GM21619 (cell line): Measurements from ENCODE around the gene TUBB.

Experiments
- ATAC-seq: cut with Tn5 transposase; IDR thresholded peaks from one replicate; pipeline ENCODE4 v1.9.1; 2021; ENCODE audit not compliant: unreplicated experiment

TUBB gene

DNA sequence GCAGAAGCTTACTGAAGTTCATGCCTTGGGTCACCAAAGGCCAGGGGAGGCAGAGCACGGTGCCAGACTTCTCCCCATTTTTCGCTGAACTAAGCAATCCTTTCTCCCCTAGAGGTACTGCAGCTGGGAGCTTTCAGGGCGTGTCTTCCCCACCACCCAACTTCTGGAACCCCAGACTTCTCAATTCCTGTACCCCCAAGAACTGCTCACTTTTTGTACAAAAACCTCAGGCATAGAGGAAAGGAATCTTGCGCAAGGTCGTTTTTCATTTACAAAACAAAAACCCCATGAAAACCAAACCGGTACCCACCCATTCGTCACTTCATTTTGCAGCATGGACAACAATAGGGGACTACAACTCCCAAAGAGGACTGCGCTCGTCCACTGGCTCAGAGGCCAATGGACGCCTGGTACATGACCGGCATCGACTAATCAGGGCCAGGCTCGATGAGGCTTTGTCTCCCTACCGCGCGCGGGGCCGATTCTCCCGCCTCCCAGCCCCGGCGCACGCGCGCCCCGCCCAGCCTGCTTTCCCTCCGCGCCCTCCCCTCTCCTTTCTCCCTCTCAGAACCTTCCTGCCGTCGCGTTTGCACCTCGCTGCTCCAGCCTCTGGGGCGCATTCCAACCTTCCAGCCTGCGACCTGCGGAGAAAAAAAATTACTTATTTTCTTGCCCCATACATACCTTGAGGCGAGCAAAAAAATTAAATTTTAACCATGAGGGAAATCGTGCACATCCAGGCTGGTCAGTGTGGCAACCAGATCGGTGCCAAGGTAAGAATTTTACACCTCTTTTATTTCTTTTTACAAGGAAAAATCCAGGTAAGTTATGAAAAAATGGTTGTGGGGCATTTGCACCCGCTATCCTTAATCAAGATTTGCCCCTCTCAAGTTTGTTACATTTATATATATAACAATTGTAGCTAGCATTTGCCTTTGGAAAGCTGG is at the start of gene TUBB:
TUBB (plus strand) TSS at position 562 of the 947 bp plus-strand sequence; CDS start at position 717, 155 bp downstream.
- ATAC-seq = peak; percentile 38

DNA sequence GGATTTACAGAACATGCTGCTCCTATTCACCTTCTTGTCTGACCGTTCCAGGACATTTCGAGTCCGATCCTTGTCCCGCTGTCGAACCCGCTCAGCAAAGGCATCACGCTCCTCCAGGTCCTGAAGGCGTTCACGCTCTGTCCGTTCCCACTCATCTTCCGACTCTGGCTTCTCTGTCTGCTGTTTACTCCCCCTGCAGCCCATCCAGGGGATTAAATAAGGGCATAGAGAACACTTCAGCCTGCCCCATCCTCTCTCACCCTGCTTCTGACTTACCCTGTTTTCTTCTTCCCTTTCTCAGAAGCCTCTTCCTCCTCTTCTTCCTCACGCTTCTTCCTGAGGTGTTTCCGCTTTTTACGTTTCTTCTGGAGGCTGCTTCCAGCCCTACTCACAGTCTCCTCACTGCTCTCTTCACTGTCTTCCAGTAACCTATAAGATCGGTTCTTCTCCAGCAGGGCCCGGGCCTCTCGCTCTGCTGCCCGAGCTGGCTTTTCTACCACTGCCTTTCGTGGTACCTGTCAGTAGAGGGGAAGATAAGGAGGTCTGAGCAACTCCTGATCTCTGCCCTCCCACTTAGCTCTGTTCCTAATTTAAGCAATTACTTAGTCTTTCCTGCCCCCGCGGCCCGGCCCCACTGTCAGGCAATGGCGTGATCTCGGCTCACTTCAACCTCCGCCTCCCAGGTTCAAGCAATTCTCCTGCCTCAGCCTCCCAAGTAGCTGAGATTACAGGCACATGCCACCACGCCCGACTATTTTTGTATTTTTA is 49.2 kb upstream of the TUBB start:
- ATAC-seq = no peak

DNA sequence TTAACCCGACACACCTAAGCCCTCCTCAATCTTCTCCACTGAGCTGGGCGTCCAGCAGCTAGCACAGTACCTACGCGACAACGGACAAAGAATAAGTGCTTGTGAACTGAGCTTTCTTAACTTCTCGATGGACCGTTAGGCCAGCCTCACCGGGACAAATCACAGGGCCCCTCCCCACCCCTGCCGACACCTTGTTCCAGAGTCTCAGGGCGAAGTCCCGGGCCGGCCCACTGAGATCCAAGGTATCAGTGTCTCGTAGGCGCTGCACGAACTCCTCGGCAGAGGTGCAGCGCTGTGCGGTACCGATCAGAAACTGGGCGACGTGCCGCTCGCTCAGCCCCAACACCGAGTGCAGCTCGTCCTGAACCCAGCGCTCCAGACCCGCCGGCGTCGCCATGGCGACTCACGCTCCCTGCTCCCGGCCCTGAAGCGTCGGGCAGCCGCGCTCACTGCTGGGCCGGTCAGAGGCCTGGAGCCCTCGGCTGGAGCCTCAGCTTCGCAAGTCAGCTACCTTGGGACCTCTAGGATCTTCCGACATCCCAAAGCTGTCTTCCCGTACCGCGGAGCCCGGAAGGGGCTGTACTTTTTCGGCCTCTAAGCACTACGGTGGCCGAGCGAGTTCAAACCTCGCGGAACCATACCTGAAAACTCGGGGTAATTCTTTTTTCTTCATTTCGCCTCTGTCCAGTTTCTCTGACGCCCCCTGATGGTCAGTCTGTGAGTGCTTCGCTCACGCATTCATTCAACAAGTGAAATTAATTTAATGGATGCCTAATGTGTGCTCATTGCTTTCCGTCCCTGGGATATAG is 47.5 kb upstream of the TUBB start, which contains the start of gene DHX16:
DHX16 (minus strand) TSS at position 562 of the 809 bp plus-strand sequence; CDS start at position 397, 165 bp downstream.
- peak; percentile 75 for ATAC-seq

DNA sequence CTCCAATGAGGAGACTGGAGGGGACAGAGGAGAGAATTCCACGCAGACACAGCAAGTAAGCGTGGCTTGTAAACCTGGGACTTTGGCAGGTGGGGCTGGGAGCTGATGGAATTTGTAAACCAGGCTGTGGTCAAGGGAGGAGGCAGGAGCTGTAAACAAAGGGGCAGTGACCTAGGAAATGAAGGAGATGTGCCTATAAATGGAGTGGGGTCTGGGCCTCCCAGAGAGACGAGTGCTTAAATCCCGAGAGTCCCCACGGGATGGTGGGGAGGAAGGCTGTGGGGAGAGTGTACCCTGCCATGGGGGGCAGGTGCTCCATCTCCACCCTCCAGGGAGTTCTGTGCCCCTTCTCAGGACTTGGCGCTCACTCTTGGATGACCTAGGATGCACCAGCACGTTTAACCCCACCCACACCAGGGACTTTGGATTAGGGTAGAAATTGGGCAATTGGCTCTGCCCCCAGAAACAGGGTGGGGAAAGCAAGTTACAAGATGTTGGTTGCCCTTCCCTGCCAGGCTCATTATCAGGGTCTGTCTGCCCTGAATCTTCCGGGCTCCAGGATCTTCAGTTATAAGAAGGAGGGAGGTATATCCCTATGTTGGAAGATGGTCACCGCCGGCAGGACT is 43.4 kb upstream of the TUBB start:
- ATAC-seq = no peak

DNA sequence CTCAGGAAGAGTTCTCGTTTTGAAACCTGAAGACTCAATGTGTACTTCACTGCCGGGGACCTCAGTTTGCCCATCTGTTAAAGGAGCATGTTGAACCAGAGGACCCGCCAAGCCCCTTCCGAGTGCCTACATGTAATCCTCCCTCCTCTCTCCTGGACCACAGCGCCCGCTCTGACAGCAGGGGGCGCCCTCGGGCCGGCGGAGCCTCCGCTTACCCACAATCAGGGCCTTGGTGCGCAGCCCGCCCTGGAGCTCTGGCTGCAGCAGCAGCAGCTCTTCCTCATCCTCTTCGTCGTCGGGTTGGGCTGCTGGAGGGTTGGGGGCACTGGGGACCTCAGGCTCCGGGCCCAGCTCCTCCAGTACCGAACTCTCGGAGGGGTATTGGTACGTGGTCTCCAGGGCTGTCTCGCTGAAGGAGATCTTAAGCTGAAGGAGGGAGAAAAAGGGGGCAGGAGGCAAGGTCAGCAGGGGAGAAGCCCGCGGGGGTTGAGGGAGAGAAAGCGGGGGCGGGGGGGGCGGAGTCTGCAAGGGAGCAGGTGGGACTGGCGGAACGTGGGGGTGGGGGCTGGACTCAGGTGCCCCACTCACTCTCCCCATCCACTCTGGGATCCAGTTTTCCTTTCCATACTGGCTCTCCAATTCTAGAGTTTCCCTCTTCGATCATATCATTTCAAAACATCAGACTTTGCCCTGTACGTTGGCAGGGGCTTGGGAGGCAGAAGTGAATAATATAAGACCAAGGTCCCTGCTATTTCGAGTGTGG is 41.0 kb upstream of the TUBB start:
- ATAC-seq = no peak

DNA sequence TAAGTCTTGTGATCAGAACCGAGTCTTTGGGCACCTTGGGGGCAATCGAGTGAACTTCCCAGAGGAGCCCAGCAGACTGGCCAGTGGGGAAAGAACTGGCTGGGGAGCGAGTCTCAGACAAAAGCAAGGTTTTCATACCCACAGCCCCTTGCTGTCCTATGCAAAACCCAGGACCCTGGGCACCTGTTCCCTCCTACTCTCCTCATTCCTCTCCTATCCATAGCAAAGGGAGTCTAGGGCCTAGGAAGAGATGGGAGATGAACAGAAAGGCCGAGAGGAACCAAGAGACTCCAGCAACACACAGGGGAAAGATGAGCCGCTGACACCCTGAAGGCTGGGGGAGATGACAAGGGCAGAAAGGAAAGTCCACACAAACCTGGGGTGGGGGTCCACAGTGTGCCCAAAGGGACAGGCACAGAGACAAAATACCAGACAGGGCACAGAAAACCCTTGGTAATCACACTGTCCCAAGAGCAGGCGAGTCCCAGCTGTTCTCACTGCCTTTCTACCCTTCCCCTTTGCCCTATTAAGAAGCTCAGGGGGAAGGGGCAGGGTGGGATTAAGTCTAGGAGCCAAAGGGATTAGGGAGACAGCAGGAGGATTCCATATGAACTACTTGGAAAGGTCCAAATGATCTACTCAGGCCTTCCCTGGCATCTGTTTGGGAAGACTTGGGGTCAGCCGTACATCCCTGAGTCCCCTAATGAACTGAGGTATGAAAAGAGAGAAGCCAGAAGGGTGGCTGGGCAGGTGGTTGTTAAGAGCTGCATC is 40.2 kb upstream of the TUBB start:
- ATAC-seq = no peak

DNA sequence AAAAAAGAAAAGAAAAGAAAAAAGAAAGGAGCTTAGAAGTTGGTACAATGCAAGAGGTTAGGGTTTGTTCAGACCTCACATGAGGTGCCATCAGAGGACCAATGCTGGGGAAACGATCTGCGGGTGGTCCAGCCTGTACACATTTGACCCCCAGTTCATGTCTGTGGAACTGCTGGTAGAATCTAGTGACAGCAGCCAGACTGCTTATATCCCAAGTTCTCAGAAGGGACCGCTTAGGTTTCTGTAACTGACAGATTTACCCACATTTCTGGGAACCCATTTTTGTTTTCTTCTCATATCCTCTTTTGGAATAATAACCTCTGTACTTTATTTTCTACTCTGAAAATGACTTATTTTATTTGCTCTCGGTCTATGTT is 38.4 kb upstream of the TUBB start:
- no peak for ATAC-seq

DNA sequence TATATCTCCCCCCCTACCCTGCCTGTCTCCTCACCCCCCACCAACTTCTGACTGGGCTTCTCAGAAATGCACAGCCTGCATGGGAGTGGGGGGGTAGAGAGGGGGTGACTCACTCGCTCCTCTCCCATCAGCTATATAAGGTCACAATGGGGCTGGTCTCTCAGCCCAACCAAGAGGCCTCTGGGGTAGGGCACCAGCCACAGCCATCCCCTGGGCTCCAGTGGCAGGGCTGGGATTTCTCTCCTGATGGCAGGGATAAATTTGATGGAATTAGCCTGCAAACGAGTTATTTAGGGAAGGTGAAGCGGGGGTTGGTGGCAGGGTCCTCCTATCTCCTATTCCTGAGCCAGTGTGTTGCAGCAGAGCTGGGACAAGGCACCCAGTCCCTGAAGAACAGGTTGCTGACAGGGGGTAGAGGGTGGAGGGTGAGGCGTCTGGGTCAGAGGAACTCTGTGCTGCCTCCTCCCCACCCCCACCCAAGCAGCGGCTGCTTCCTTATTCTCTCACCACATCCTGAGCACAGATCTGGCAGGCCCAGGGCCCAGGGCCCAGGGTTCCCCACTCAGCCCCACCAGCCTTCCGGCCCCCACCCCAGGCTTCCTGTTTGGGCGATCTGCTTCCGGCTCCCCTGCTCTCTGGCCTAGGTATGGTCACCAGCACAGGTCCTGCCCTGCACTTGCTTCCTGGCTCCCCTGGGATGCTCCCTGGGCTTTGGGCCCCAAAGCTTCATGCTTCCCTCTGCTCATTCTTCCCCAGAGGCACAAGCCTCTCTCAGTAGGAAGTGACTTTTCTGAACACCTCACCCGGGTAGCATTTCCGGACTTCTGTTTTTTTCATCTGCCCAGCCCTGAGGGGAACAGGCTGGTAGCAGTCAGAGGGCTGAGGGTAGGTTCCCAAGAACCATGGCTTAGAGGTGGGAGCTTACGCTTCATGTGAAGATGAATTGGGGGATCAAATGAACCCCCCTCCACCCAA is 37.7 kb upstream of the TUBB start:
- ATAC-seq = peak; percentile 37

DNA sequence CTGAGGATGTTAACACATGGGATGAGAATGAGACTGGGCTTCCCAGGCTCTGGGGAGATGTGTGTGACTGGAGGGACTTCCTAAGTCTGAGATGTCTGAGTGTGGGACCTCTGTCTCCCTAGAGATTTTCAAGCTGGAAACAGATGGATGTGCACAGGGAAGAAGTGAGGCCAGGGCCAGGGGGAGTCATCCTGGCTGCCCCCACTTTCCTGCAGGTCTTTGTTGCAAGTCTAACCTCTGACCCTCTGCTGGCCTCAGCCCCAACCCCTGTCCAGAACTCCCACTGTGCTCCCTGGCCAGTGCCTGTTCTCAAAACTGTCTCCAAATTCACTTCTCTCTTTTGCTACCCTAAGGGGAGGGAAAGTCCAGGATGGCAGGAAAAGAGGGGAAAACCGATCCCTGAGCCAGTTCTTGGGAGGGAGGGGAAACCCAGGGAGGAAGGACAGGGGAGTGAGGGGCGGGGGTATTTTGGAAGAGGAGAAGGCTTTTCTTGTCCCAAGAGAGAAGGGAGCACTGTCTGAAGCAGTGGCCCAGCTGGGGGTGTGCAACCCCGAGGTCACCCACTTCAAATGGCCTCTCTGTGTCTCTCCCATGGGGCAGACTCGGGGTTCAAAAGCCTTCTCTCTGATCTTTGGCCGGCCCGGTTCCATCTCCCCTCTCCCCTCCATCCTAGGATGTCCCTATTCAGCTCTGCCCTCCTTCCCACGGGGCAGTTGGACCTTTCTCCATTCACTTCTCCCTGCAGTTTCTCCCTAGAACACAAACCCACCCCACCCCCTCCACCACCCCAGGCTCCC is 36.8 kb upstream of the TUBB start:
- no peak for ATAC-seq

DNA sequence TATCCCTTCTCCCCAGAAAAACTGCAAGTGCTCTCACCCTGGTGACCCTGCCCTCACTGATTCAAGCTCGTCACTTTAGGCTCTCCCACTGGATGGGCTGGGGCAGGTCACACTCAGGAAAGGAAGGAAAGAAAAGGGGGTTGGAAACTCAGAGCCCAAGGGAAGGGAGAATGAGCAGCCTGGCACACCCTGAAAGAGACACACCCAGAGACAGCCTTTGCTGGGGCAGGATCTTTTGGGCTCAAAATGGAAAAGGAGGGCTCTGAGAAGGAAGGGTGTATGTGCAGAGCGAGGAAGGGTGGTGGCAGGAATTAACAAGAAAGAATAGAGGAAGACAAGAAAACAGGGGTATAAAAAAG is 36.2 kb upstream of the TUBB start:
- ATAC-seq = no peak

DNA sequence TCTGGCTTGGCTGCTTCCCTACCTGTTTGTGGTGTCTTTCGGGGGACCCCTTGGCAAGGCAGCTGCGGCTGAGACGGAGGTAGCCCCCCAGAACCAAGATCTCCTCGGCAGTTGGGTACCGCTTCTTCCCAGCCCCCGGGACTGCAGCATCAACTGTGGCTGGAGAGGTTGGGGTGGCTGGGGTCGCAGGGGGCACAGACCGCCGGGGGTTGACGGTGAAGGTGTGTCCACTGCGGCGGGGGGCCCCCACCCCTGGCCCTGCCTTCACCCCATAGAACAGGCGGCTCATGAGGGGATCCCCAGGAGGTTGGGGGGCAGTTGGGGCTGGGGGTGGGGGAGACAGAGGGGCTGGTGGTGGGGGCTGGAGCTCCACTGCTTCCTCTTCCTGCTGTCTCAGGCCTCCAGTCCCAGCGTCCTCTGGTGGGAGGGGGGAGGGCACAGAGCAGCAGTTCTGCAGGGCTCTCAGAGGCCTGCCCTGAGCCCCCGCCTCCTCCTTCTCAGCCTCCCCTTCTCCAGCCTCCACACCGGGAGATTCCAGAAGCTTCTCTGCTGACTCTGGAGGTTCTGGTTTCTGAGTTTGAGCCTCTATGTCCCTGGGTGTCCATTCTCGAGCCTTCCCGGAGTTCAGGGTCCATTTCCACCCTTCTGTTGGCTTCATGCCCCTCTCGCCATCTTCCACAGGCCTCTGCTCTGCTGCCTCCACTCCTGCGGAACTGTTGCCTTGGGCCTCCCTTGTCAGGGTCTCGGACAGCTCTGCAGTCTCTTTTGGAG is 35.6 kb upstream of the TUBB start:
- no peak for ATAC-seq

DNA sequence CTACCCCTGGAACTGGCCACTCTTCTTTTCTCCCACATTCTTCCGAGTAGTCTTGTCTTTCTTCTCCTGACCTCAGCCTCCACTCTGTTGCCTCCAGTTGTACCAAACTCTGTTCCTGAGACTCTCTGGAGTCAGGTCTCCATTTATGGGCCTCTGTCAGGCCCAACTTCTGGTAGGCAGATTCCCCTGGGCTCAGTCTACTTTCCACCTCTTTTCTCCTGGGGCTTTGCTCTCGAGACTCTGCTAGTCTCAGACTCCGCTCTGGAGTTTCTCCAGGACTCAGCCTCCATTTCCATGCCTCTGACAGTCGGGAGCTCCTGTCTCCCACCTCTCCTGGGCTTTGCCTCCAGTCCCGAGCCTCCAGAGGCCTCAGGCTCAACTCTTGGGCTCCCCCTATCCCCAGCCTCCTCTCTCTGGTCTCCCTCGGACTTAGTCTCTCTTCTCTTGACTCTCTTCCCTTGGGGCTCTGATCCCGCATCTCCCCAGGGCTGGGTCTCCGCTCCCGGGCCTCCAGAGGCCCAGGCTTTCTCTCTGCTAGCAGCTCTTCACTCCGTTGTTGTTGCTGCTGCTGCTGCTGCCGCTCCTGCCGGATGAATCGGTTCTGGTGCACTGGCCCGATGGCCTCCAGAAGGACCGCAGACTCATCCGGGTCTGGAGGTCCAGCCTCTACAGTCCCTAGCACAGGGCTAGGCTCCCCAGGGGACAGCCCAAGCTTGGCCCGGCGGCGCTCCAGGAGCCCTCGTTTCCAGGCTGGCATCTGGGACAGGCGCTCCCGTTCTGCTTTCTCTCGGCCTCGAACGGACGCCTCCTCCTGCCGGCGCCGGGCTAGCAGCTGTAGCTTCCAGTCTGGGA is 34.8 kb upstream of the TUBB start:
- no peak for ATAC-seq

DNA sequence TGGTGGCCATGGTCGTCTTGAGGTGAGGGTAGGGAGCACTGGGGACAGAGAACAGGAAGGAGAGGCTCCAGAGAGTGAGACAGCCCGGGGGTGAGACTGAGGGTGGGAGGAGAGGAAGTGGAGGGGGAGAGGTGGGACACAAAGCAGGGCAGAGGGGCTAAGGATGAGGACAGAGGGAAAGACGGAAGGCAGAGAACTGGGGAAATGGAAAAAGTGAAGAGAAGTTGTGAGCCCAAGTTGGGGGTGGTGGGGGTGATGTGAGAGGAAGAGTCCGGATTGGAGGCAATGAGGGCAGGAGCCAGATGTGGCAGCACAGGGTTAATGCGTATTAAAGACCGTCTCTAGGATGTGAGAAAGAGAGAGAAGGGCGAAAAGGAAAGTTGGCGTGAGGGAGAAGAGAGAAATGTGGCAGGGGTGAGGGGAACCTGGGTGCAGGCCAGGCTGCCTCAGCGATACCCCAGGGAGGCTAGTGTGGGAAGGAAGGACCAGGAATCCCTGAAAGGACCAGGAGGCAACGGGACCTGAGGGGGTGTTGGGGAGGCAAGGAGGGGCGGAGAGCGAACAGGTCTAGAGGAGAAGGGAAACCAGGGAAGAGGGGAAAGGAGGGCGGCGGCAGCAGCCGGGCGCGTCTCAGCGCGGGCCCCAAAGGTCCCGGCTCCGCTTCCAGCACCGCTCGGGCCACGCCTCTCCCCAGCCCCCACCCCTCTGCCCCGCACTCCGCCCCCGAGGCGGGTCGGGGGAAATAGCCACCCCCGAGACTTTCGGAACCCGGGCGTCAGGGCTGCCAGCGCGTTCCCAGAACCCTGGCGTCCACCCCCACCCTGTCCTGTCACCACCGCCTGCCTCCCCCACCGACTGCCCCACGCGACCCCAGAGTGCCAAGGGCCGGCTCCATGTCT is 33.9 kb upstream of the TUBB start, which contains the start of gene PPP1R18:
PPP1R18 (minus strand) TSS at position 637 of the 899 bp plus-strand sequence; CDS start at position 10, 627 bp downstream.
- no peak for ATAC-seq

DNA sequence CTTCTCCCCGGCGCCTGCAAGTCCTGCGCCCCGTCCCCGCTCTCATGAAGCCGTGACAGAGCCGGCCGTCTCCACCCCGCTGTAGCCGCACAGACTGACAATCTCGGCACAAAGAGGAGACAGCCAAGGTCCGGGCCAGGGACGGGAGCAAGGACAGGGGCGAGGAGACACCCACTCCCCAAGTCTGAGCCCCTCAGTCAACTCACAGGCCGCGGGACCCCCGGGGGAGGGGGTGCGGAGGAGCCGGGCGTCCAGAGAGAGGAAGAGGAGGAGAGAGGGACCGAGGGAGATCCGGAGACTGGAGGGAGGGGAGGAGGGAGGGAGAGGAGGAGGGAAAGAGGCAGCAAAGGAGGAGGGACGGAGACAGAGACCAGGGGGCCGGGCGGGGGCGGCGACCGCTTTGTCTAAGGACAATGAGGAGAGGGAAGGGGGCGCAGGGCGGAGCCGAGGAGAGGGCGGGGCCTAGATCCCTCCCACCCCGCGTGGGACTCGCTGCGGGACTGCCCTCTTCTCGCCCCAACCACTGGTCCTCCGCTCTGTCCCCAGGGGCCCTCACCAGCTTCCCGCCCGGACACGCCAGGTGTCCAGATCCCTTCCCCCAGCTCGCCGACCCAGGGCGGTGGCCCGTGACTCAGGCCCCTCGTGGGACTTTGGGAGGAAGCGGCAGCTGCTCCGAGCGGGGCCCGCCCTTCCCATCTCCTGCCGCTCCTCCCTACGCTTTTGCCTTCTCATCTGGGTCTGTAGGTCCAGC is 33.1 kb upstream of the TUBB start:
- ATAC-seq = peak; percentile 43
